ENCODE measurements around the gene DOK5.

DNA sequence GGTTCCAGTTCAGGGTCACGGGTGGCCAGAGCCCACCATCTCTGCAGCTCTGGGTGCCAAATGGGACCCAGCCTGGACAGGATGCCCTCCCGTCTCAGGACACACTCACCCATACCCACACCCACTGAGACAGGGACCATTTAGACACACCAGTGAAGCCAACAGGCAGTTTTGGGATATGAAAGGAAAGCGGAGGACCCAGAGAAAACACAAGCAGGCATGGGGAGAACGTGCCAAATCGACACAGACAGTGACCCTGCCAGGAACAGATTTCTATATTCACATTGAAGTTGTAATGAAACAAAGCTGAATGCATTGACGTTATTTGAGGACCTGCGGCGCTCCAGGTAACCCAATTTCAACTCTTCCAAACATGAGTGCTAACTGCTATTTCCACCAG lies 164.5 kb downstream of the DOK5 start:
- TF ChIP-seq, protein P1, sequence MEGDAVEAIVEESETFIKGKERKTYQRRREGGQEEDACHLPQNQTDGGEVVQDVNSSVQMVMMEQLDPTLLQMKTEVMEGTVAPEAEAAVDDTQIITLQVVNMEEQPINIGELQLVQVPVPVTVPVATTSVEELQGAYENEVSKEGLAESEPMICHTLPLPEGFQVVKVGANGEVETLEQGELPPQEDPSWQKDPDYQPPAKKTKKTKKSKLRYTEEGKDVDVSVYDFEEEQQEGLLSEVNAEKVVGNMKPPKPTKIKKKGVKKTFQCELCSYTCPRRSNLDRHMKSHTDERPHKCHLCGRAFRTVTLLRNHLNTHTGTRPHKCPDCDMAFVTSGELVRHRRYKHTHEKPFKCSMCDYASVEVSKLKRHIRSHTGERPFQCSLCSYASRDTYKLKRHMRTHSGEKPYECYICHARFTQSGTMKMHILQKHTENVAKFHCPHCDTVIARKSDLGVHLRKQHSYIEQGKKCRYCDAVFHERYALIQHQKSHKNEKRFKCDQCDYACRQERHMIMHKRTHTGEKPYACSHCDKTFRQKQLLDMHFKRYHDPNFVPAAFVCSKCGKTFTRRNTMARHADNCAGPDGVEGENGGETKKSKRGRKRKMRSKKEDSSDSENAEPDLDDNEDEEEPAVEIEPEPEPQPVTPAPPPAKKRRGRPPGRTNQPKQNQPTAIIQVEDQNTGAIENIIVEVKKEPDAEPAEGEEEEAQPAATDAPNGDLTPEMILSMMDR (IDR thresholded peaks at IDR 0.05), result no peak
- no peak for TF ChIP-seq POLR2A (IDR thresholded peaks at IDR 0.05)

All from uterus (tissue), 2 donors.